ENCODE data around the gene PIK3C3.

The PIK3C3 gene

DNA sequence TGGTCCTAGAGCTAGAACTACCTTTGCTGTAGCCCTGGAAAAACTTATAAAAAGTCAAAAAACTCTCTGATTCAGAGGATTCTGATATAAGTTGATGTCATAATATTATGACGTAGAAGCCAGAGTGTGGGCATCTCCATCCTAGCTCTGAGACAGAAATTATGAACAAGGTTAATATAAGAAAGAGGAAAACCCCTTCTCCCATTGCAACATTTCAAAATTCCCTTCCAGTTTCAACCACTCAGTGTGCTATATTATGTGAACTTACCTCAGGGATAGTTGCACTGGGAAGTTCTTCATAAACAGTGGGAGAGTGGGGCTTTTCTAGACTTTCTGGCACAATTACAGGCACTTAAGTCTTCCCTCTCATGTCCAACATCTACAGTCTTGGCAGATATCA, 171.6 kb downstream of the PIK3C3 start:
- no peak for DNase-seq (ENCODE audit: low read depth in 2 of 2)

DNA sequence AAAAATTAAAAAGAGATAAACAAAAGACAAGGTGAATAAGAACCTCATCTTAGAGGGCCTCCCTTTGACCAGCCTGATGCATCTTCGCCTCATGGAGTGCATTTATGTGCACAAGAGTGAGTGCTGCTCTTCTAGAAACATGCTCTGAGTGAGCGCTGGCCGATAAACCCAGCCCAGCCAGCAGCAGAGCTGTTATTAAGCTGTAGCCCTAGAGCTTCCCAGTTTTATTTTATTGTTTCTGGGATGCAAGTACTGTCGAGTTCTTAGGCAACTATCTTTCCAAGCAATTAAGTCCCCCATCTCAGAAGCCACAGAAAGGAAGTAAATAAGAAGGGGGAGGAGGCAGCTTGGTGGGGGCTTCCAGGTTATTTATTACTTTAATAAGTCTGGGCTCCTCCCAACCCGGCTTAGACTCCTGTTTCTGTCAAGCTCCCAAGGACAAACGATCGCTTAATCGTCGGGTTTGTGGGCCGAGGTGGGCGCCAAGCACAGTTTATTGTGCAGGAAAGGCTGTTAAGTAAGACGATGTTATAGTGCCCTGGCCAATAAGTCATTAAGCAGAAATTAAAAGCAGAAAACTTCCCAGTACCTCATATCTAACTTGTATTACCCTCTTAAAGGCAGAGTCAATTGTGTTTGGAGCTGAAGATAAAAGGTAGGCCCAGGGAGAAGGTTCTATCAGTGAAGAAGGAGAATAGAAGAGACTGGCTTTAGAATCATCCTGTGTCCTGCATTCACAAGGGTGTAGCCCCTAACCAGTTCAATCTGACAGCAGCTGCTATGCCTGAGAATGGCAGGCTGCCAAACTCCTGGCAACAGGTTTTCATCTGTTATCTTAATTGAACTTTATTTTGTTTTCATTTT, 176.3 kb downstream of the PIK3C3 start:
- no peak for DNase-seq (ENCODE audit: low read depth in 2 of 2)

DNA sequence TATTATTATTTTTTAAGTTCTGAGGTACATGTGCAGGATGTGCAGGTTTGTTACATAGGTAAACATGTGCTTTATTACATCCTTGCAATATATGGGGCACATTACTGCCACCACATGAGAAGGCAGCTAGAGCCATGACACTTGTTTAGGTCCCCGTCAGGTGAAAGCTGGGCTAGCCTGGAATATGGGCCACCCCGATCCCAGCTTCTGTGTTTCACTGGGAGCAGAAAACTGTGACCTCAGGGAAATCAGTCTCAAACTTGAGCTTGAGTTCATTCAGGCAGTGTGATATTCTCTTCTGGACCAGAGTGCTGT, 176.9 kb downstream of the PIK3C3 start:
- DNase-seq (ENCODE audit: low read depth in 2 of 2): no peak

Measured in stimulated activated CD4-positive, alpha-beta T cell treated with anti-CD3 and anti-CD28 coated beads, Interleukin-12 subunit alpha, Interleukin-12 subunit beta, amount 100 ng/mL, for 24 hours (primary cell).